DMS114 treated with DMSO at 0.1 percent for 48 hours (cell line): ENCODE measurements around the gene MAPK1.
"Not testable (repeated sequence)": the region's sequence is repeated elsewhere in the genome, so short reads cannot be mapped to it uniquely, and the experiment has no call there.

Source experiments
- DNase-seq: peaks from one replicate; lab custom pipeline; 2025; ENCODE audit not compliant: unreplicated experiment; lab: John Stamatoyannopoulos, UW

Gene MAPK1

DNA sequence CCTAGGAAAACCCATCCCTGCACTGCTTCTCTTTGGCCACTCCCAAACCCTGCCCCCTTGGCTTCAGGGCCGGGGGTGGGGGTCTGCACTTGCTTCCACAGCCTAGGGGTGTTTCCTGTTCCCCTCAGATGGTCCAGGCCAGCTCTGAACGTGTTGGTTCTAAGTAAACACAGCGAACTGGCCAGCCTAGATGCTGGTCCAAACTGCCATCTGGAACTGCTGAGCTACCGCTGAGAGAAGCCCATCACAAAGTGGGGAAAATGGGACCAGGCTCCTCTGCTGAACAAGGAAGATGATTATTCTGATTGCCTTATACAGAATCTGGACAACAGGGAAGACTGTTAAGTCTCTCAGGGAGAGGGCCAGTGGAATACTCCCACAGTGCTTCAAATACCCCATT, 108.4 kb downstream of the MAPK1 start:
- DNase-seq: no peak

- no peak for DNase-seq
These were observed 109.2 kb downstream of the MAPK1 start for GRCh38 chr22:21758091-21758864.

DNA sequence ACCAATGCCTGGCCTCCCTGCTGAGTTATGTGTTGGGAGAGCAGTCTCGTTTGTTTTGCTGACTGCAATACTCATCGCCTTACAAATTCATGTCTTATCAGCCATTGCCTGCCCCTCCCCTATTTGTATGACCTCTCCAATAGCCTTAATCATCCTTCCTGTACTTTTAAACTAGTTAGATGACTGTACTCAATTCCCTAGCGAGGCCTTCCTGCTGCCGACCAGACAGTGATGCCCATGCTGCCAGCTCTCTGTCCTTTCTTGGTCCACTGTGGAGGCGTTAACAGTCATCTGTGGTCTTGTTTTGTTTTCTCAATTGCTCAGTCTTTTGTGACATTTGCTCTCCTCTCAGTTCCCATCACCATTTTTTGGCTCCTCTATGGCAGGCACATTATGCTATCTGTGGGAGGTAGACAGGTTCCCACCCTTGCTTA, 111.6 kb downstream of the MAPK1 start:
- no peak for DNase-seq

- DNase-seq: no peak
These were observed 112.9 kb downstream of the MAPK1 start for GRCh38 chr22:21754523-21754922.

- no peak for DNase-seq
These were observed 113.9 kb downstream of the MAPK1 start for GRCh38 chr22:21753374-21754111.

- no peak for DNase-seq
These were observed 115.2 kb downstream of the MAPK1 start for GRCh38 chr22:21752276-21752675.

- DNase-seq: no peak
These were observed 121.5 kb downstream of the MAPK1 start for GRCh38 chr22:21745948-21746347.

- DNase-seq: not testable (repeated sequence)
These were observed 122.5 kb downstream of the MAPK1 start for GRCh38 chr22:21744917-21745316.

GRCh38 chr22:21741790-21742189, 125.7 kb downstream of the MAPK1 start:
- DNase-seq: no peak

- DNase-seq: no peak
These were observed 126.4 kb downstream of the MAPK1 start for GRCh38 chr22:21741059-21741458.

DNA sequence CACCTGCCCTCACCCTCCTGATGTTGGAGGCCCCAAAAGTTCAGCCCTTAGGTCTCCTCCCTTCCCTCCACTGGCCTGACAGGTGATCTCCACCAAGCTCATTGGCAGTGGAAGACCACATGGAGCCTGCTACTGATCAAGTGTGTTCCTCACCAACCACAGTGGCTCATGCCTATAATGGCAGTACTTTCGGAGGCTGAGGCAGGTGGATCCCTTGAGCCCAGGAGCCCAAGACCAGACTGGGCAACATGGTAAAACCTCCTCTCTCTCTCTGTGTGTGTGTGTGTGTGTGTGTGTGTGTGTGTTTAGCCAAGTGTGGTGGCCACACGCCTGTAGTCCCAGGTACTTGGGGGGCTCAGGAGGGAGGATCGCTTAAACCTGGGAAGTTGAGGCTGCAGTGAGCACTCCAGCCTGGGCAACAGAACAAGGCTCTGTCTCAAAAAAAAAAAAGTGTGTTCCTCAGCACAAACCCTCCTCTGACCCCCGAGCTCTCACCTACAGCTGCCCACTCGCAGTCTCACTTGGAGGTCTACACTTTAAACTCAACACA, 127.5 kb downstream of the MAPK1 start:
- no peak for DNase-seq

DNA sequence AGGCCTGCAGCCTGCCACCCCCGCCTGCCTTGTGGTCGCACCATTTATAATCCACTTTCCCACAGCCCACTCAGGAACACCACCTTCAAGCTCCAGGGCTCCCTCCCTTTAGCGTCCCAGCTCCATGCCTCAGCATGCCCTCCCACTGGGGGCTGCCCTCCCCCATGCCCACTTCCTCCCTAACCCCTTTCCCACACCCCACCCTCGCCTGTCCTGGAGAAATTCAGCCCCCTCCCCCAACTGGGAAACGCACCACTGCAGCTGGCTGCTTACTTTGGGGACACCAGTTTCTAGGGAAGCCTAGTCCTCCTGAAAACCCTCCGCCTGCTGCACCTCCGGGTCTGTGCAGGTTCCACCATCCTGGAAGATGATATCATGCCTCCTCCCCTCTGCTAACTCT, 128.5 kb downstream of the MAPK1 start:
- DNase-seq: no peak

GRCh38 chr22:21738081-21738480, 129.4 kb downstream of the MAPK1 start:
- DNase-seq: no peak

DNA sequence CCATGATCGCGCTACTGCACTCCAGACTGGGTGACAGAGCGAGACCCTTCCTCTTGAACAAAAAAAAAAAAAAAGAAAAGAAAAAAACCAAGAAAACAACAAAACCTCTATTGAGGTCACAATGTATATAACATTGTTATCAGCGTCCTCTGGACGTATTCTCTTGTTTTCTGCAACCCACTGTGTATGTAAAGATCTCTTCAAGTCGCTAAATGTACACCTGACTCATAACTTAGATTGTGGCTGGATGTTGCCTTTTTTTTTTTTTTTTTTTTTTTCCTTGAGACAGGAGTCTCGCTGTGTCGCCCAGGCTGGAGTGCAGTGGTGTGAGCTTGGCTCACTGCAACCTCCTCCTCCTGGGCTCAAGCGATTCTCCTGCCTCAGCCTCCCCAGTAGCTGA, 130.5 kb downstream of the MAPK1 start:
- DNase-seq: no peak

GRCh38 chr22:21736084-21736642, 131.3 kb downstream of the MAPK1 start:
- no peak for DNase-seq

GRCh38 chr22:21735200-21736083, 132.0 kb downstream of the MAPK1 start, which contains the start of gene YPEL1:
TSS of gene YPEL1 (minus strand) at chr22:21735794. CDS start at chr22:21710744, 25,050 bp downstream.
- peak; percentile 82 for DNase-seq

- no peak for DNase-seq
These were observed 132.8 kb downstream of the MAPK1 start for GRCh38 chr22:21734540-21735199.

DNA sequence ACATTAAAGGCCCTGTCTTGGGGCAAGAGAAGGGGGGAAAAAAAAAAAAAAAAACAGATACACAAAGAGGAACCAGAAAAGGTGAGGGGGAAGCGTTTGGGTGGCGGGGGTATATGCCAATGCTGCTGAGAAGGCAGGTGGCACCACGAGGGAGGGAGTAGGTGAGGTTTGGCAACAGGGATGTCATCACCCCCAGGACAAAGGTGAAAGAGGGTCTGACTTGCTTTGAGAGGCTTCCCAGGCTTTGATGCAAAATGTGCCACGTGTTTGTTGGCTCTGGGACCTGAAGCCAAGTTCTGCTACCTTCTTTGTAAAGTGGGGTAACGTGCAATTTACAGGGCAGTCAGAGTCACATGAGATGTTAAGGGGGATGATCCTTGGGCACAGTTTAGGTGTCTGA, 135.9 kb downstream of the MAPK1 start:
- DNase-seq: no peak

DNA sequence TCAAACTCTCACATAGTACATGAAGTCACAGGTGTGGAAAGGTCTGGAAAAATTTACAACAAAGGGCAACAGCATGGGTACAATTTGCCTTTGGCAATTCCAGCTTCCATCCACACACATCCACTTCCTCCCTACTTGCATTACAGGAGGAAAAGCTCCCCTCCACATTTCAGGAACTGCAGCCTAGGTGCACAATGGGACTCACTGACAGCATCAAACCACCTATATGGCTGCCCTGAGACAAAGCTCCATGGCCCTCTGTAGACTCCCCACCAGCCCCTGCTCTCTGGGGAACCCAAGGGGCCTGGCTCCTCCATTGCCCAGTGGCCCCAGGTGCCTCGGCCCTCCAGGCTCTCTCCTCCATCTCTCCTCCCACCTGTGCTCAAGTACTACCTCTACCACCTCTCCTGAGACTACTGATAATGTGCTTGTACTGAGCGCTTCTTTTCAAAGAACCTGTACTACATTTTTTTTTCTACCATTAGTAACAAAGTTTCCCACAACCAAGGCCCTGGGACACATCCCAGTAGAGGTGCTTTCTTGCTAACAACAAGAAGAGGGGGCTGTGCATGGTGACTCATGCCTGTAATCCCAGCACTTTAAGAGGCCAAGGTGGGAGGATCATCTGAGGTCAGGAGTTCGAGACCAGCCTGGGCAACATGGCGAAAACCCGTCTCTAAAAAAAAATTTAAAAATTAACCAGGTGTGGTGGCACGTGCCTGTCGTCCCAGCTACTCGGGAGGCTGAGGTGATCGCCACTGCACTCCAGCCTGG, 136.7 kb downstream of the MAPK1 start:
- no peak for DNase-seq
